ENCODE measurements around the gene PIEZO2.

Gene PIEZO2

GRCh38 chr18:10690035-10690329 lies 459.4 kb downstream of the PIEZO2 start:
- DNase-seq (ENCODE audit: insufficient read length, low spot score) = no peak
- TF ChIP-seq CTCF (IDR thresholded peaks at IDR 0.05; ENCODE audit: insufficient read depth, missing control alignments) = no peak
- no peak for FAIRE-seq

- no peak for TF ChIP-seq CTCF (IDR thresholded peaks at IDR 0.05; ENCODE audit: insufficient read depth, missing control alignments)
- FAIRE-seq (no peak), DNase-seq (ENCODE audit: insufficient read length, low spot score) (no peak)
Measured at GRCh38 chr18:10689236-10690034, 459.9 kb downstream of the PIEZO2 start.

DNA sequence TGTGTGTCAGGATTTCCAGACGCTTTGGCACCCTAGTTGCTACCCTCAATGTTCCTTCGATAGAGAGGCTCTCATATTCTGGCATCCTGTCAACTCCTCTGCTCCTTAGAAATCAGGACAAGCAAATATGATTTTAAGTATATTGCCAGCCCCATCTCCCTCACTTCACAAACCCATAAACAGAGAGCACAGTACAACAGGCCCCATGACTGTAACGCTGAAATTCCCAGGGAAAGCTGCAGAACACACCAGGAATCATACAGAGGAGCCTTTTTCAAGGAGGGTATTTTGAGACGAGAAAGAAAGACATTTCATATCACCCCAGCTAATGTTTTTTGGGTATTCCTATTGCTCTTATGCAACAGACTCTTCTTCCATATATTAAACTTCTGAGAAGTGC lies 460.6 kb downstream of the PIEZO2 start:
- TF ChIP-seq CTCF (IDR thresholded peaks at IDR 0.05; ENCODE audit: insufficient read depth, missing control alignments) = no peak
- no peak for DNase-seq (ENCODE audit: insufficient read length, low spot score)
- no peak for FAIRE-seq

DNA sequence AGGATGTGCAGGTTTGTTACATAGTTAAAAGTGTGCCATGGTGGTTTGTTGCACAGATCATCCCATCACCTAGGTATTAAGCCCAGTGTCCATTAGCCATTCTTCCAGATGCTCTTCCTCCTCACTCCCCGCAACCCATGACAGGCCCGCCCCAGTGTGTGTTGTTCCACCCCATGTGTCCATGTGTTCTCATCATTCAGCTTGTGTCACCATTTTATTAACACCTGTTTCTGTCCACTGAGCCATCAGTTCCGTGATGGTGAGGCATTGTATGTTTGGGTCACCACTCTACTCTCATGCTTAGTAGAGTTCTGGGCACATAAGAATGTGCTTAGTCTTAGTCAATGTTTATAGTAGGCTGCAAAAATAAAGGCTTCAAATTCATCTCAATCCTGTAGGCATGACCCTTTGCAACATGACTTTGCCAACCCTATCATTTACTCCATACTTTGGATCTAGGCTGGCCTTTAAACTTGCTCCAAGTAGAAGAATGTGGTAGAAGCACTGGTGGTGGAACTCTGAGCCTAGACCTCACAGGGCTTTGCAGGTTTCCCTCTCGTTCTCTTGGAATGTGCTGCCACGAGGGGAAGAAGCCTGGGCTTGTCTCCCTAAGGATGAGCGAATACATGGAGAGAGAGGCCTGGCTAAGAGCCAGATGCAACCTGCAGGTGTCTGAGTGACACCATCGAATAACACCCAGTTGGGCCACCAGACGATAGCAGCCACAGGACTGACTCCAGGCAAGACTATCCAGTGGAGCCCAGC lies 462.0 kb downstream of the PIEZO2 start:
- FAIRE-seq (no peak), DNase-seq (ENCODE audit: insufficient read length, low spot score) (no peak)
- no peak for TF ChIP-seq CTCF (IDR thresholded peaks at IDR 0.05; ENCODE audit: insufficient read depth, missing control alignments)

DNA sequence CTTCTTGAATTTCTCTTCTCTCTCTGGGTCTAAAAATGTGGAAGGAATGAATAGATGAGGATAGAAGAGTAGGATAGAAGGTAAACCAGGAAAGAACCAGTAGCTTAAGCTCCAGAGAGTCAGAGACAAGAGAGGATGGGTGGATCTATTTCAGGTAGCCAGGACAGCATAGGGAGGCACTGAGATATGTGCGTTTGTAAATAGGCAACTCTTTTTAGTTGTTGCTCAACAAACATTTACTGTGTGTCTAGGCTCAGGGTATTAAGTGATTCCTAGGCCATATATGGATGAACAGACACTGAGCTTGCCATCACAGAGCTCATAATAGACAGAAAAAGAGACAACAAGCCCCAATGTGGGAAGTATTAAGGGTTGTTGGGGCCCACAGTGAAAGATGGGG lies 463.1 kb downstream of the PIEZO2 start:
- TF ChIP-seq CTCF (IDR thresholded peaks at IDR 0.05; ENCODE audit: insufficient read depth, missing control alignments) = no peak
- FAIRE-seq (no peak), DNase-seq (ENCODE audit: insufficient read length, low spot score) (no peak)

DNA sequence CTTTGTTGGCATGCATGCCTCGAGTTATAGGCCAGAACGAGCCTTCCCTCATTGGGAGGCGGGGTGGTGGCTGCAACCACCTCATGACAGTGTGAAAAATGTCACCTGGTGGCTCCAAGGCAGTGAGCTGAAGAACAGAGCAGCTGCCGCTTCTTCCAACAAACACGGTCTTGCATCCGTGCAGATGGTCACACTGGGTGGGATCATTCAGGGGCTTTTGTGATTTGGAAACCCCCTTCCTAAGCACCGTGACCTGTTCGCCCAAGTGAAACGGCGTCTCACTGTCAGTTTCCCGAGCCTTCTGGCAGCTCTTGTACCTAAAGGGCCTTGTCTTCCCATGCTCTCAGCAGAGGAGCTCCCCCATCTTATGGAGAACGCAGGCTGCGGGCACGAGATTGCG lies 463.9 kb downstream of the PIEZO2 start:
- no peak for TF ChIP-seq CTCF (IDR thresholded peaks at IDR 0.05; ENCODE audit: insufficient read depth, missing control alignments)
- DNase-seq (ENCODE audit: insufficient read length, low spot score) = no peak
- FAIRE-seq = no peak

DNA sequence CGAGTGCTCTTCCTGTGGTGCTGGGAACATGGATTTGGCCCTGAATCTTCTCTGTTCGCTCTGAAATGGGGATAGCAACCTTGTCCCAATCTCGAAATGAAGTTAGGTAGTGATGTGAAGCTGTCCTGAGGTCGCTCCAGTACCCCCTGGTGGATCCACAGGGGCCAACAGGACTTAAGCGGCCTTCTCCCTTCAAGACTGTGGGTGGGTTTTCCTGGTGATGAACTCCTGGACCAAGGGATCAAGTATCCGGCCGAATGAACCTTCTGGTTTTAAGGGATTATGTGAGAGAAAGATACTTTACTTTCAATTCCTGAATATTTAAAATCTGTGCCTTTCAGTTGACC lies 467.0 kb downstream of the PIEZO2 start:
- no peak for TF ChIP-seq CTCF (IDR thresholded peaks at IDR 0.05; ENCODE audit: insufficient read depth, missing control alignments)
- FAIRE-seq = no peak
- DNase-seq (ENCODE audit: insufficient read length, low spot score) = no peak

All from D721Med (cell line).